Esophagus mucosa (tissue), 1 donor: Measurements from ENCODE around the gene CORO2A. TPM values are rescaled to one million over a fixed set of nuclear protein-coding genes. Genes with fewer than 3 reads are reported as not detected.
A peak's percentile ranks its signal among the peaks of the same experiment; 100 is the strongest.

Experiments used
- ATAC-seq: fragments of 200-7000 bp; cut with Tn5 transposase; one replicate; pipeline ENCODE4 v1.9.1; 2020
- total RNA-seq: library from RNA; stranded (reverse); gene quantifications from one replicate; pipeline ENCODE4 v1.2.4, GENCODE V29; 2023
- donor health status: DM: yes; HTN: yes; CAD: no.

Gene CORO2A, protein sequence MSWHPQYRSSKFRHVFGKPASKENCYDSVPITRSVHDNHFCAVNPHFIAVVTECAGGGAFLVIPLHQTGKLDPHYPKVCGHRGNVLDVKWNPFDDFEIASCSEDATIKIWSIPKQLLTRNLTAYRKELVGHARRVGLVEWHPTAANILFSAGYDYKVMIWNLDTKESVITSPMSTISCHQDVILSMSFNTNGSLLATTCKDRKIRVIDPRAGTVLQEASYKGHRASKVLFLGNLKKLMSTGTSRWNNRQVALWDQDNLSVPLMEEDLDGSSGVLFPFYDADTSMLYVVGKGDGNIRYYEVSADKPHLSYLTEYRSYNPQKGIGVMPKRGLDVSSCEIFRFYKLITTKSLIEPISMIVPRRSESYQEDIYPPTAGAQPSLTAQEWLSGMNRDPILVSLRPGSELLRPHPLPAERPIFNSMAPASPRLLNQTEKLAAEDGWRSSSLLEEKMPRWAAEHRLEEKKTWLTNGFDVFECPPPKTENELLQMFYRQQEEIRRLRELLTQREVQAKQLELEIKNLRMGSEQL
- 21.2 TPM for total RNA-seq

DNA sequence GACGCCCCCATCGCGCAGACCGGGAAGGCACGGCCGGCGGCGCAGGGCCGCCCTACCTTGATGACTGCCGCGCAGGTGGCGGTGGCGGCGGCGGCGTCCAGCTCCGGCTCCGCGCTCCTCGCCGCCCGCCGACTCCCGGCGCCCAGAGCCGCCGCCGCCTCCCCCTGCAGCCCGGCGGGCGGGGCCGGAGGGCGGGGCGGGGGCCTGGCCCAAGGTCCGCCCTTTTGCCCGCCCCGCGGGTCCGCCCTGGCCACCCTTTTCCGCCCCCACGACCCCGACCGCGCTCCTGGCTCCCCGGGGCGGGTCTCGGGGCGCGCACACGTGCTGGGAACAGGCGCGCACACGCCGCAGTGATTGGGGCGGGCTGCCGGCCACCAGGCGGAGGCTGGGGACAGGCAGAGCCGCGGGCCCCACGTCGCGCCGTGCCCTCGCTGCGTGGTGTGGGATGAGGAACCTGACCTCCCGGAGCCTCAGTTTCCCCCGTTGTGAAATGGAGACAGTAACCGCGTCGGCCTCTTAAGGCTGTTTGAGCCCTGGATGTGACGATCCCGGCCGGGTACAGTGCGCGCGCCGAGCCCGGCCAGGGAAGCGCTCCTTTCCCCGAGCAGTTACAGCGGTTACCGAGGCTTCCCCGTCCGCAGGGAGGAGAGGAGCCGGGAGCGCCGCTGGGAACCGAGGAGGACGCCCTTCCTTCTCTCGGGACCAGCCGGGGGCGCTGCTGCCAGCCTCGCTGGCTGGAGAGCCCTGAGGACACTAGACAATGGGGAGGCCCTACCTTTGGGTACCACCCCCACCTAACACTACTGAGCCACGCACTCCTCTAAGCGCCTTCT lies at the start of gene CORO2A:
Gene CORO2A, minus strand, starts transcription at position 135 of the 833 bp plus-strand sequence. CDS start 34,977 bp downstream, outside the sequence.
- ATAC-seq = peak; percentile 84

DNA sequence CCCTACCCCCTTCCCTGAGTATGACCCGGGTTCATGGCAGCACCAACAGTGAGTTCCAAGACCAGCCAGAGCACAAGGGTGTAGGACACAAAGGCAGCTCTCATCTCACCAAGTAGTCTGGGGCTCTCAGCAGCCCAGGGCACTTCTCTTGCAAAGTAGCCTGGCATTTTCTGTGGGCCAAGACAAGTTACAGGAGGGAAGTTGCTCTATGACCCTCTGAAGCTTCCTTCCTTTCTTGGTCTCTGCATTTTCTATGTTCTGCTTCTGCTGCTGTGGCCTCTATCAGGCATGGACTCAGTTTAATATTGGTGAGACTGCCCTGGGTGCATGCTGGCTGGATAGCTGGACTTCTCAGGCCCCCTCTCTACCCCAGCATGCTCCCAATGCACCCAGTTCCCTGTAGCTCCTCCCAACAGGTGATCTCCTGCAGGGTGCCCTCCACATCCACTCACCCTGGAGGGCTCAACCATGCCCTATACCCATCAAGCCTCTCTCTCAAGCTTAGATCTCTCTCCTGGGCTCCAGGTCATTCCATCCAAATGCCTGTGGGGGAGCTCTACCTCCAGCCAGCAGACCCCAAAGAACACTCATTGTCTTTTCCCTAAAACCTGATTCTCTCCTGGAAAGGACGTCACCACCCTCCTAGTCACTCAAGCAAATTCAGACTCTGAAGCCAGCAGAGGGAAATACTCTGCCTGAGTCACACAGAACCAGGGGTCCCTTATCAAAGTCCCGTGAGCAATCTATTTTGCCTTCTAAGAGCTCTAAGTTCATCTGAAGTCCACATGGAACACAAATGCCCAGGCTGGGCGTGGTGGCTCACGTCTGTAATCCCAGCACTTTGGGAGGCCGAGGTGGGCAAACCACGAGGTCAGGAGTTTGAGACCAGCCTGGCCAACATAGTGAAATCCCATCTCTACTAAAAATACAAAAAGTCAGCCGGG lies 49.2 kb upstream of the CORO2A start:
- ATAC-seq = no peak

DNA sequence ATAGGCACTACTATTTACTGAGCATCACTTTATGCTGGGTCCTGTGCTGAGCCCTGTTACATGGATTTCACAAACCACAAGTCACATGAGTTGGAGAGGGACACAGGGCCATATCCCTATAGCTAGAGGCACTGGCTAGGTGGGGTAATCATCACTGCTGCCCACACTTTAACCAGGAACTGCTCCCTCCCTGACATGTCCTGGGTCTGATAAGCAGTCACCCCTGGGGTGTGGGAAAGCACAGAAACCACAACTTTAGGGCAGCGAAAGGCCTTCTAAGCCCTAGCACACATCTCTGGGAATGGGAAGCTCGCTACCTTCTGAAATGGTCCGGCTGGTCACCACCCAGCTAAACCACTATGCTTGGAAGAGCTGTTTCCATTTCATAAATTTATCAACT lies 48.0 kb upstream of the CORO2A start:
- no peak for ATAC-seq

DNA sequence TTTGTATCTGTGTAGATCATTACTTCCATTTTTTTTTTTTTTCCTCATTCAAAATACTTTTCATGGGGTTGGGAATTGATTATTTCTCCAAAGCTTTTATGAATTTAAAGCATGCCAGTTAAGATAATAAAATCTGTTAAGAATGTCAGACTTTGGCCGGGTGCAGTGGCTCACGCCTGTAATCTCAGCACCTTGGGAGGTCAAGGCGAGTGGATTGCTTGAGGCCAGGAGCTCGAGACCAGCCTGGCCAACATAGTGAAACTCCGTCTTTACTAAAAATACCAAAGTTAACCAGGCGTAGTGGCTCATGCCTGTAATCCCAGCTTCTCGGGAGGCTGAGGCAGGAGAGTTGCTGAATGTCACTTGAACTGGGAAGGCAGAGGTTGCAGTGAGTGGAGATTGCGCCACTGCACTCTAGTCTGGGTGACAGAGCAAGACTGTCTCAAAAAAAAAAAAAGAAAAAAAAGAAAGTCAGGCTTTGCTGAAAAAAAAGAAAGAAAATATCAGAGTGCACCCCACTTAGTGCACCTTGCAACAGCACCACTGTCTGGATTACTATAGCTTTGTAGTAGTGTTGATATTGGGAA lies 44.6 kb upstream of the CORO2A start:
- ATAC-seq = no peak

DNA sequence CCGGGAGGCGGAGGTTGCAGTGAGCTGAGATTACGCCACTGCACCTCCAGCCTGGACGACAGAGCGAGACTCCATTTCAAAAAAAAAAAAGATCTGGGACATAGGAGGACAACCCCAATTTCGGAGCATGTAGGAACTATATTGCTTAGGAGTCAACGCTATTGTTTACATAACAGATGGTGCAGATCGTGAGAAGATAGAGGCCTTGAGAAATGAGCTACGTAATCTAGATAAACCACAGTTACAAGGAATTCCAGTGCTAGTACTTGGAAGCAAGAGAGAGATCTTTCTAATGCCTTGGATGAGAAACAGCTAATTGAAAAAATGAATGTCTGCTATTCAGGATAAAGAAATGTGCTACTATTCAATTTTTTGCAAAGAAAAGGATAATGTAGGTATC lies 42.7 kb upstream of the CORO2A start:
- no peak for ATAC-seq

DNA sequence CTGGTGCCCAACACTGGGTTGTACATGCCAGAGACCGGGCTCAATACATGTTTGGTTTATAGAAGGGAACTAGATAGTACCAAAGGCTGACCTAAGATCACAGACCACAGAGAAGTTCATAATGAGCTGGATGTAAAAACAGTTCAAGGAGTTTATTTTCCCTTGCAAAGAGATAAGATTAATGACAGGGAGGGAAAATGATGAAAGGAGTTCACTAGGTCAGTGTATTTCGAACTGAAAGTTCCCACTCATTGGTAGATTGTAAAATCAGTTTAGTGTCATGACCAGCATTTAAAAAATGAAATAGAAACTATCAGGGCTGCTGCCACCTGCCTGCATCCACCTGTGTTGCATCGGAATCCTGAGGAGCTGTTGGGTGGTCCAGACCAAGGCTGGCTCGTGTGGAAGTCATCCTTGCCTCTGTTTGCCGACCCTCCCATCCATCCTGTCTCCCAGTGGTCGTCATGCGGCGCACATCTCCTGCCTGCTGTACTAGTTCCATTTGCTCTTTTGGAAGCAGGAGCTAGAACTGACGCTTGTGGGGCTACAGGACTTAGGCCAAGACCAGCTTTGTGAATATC lies 41.9 kb upstream of the CORO2A start:
- no peak for ATAC-seq

DNA sequence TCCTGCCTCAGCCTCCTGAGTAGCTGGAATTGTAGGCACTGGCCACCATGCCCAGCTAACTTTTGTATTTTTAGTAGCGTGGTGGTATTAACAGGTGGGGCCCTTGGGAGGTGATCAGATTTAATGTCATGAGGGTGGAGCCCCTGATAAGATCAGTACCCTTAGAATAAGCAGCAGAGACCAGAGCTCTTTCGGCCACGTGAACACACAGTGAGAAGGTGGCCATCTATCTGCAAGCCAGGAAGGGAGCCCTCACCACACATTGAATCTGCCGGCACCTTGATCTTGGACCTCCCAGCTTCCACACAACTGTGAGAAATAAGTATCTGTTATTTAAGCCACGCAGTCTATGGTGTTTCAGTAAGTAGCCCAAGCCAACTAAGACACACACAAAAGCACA lies 40.5 kb upstream of the CORO2A start:
- no peak for ATAC-seq

DNA sequence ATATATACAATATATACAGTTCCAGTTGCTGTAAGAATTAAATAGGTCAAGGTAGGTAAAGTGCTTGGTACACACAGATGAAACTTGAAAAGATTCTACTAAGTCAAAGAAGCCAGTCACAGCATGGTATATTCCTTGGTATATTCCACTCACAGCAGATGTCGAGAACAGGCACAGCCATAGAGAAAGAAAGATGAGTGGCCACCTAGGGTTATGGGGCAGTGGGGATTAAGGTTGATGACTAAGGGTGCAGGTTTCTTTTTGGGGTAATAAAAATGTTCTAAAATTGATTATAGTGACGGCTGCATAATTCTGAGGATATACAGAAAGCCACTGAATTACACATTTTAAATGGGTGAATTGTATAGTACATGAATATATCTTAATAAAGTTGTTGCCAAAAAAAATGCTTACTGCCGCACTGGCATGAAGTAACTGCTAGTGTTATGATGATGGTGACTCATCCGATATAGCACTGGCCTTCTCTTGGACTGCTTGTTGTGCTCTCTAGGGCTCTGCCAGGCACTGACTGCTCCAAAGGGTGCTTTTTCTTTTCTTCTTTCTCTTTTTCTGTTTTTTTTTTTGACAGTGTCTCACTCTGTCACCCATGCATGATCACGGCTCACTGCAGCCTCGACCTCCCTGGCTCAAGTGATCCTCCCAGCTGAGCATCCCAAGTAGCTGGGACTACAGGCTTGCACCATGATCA lies 39.5 kb upstream of the CORO2A start:
- peak; percentile 80 for ATAC-seq

DNA sequence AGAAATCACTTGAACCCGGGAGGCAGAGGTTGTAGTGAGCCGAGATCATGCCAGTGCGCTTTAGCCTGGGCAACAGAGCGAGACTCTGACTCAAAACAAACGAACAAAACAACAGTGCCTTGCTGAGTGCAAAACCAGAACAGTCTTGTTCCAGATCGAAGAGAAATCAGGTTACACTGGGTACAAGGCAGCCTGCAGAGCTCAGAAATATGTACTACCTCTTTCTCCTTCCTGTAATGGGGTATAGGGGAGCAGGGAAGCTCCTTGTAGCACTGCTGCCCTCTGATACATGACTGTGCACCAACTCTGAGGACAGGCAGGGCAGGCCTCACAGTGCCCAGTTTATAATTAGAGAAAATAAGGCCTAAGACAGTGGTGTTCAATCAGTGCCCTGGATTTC lies 38.4 kb upstream of the CORO2A start:
- peak; percentile 55 for ATAC-seq

DNA sequence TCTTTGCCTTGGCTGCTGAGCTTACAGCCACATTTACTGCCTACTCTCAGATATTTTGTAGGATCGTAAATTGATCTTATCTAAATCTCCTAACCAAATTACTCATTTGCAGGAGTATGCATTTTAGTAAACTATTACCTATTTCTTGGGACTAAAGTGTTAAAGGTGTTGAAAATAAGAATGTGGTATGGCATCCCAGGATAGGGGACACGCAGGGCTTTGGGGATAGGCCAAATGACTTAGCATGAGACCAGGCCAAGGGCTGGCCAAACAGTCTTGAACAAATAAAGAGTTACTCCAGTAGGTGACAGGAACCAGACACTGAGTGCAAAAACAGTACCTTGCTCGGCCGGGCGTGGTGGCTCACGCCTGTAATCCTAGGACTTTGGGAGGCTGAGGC lies 37.9 kb upstream of the CORO2A start:
- no peak for ATAC-seq

DNA sequence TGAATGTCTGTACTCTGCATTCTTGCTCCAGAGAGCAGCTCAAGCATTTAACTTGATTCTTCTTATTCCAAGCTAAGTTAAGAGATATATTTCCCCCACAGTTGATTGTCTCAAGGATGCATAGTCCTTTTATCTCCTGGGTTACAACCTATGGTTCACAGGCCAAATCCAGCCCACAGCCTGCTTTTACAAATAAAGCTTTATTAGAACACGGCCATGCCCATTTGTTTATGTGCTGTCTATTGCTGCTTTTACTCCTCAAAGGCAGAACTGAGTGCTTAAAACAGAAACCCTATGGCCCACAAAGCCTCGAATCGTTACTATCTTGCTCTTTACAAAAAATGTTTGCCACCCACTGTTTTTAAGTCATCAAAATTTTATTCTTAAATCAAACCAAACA lies 37.2 kb upstream of the CORO2A start:
- ATAC-seq = no peak

DNA sequence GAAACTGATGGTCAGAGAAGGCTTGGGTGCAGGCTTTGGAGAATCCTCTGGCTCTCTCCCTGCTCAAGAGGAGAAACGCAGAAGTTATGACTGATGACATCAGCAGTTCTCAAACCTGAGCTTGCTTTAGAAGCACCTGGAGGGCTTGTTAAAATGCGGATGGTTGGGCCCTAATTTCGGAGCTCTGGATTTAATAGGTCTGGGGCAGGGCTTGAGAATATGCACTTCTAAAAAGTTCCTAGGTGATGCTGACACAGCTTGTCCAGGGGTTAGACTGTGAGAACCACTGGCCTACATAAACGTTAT lies 36.6 kb upstream of the CORO2A start:
- no peak for ATAC-seq

DNA sequence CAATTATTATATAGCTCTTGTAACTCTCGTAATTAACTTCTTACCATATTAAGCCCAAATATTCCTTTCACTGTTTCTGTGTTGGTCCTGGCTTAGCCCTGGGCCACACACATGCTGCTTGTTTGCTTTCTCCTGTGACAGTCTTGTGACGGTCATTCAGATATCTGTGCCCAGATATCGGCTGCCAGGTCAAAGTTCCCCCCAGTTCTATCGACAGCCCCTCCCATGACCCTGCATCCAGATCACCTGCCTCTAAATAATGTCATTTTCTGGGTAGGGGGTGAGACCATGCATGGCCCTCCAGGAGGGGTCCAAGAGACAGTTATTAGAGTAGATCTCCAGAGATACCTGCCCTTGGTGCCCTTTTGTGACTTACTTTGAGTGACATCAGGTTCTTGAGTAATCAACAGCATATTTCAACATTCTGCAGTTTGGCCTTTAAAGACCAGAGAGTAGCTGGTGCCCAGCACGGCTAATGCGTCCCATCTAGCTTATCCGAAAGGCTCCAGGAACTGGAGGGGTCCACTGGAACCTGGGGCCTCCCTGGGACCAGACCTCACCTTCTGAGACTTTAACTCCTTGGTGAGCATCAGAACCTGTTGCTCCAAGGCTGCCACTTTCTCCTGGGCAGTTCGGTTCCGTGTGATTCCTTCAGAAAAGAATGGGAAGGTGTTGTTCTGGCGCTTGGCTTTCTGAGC lies 36.1 kb upstream of the CORO2A start:
- ATAC-seq = no peak

DNA sequence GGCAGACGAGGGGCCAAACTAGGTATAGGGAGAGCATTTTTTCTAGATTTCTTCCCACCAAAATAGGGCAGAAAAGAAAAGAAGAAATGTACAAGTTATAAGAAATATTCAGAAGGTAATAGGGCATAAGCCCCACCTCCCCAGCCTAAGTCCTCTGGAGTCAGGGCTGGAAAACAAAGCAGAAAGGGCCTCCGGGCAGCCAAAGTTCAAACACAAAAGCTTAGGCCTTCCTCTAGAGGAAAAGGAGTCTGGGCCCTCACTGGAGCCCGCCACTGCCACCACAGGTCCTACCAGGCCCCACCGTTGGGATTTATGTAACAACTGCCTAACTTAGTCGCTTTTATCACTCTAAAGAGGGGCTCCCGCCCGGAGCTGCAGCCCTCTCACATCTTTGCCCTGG lies 35.4 kb upstream of the CORO2A start:
- no peak for ATAC-seq

DNA sequence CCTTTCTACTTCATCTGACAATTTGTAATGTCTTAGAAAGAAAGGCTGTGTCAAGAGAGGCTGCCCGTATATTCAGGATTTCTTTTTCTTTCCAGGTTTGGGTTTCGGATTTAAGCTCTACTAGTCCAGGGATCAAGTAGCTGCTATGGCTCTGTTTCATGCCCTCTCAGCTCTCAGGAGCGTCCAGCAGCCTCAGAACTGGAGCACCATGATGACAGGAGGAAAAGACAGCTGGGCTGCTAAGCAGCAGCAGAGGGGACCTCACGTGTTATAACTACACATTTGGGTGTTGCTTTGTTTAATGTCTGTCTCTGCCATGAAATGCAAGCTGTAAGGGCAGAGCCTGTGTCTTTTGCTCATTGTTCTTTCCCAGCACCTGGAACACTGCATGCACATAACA lies 34.5 kb upstream of the CORO2A start:
- no peak for ATAC-seq

DNA sequence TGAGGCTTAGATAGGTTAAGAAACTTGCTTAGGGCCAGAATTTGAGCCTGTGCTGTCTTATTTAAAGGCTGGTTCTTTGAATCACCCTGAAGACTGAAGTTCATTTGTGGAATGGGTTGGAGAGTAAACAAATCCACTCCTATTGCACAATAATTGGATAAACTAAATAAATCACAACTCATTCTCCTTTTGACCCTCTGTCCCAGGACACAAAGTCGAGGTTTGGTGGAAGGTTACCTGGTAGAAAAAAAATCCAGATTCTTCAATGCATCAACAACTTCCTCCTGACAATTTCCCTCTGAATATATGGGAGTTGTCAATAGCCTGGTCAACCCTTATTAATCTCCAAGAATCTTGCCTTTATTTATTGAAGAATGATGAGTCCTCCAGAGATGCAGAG lies 34.1 kb upstream of the CORO2A start:
- ATAC-seq = no peak

DNA sequence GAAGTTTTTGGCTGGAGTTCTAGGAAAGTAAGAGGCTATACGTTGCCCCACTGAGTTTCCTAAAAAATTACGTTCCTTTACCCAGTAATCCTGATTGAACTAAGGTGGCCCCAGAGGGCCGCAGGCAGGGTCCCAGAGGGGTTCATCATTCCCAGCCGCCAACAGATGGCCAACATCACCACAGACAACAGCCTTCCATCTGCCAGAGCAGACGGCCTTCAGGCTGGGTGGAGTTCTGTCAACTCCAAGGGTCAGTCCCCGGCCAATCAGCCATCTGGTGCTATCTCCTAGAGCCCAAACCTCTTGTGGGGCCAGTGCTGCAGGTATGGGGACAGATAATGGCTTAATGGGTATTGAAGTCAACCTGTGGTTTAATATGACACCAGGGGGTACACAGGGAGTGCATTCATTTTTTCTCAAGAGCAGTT lies 32.6 kb upstream of the CORO2A start:
- no peak for ATAC-seq

DNA sequence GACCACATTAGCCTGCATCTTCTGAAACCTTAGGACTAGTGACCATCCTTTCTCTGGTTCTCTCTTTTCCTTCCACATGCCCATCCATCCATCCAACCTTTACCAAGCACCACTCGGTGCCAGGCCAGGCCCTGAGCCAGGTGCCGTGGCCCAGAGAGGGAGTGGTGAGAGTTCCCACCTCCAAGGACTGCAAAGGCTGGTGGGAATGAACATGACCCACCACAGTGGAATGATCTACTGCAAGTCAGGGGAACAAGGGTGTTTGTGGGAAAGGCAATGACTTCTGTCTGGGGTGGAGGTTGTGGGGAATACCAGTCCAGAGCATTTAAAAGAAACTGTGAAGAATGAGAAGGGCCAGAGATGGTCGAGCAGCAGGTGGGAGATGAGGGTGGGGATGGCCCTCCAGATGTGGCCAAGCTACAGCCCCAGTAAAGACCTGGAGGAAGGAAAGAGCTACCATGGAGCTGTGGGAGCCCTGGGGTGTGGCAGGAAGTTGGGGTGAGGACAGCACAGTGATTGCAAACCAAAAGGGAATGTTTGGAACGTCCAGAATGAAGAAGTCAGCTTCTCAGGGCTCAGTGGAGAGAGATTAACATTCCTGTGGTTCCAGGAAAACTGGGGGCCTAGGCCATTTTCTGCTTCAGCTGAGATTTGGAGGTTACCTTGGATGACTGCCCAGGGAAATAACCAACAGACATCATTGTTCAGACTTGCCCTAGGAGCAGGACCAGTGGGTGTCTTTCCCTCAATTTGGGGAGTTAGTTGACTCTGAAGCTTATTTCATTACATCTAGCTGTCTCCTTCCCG lies 30.7 kb upstream of the CORO2A start:
- ATAC-seq = peak; percentile 88

DNA sequence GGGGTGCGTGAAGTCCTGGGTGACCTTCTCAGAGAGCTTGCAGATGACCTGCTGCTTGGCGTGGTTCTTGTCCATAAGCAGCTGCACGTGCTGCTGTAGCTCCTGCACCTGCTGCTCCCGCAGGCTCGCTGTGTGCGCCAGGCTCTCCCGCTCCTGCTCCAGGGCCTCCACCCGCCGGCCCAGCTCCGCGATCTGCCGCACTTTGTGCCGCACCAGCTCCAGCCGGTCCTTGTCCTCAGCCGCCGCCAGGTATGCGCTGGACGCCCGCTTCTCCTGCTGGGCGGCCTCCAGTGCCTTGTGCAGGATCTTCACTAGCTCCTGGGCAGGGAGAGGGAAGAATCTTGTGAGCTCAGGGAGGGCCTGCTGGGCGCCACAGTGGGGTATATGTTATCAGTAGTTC lies 28.5 kb upstream of the CORO2A start:
- no peak for ATAC-seq
